HG03442 (cell line): ENCODE results near the gene PKP1.

Experiments used
- ATAC-seq: cut with Tn5 transposase; IDR thresholded peaks from one replicate; pipeline ENCODE4 v1.9.1; 2021; ENCODE audit warnings: mild to moderate bottlenecking, moderate library complexity; ENCODE audit not compliant: unreplicated experiment

PKP1 gene

DNA sequence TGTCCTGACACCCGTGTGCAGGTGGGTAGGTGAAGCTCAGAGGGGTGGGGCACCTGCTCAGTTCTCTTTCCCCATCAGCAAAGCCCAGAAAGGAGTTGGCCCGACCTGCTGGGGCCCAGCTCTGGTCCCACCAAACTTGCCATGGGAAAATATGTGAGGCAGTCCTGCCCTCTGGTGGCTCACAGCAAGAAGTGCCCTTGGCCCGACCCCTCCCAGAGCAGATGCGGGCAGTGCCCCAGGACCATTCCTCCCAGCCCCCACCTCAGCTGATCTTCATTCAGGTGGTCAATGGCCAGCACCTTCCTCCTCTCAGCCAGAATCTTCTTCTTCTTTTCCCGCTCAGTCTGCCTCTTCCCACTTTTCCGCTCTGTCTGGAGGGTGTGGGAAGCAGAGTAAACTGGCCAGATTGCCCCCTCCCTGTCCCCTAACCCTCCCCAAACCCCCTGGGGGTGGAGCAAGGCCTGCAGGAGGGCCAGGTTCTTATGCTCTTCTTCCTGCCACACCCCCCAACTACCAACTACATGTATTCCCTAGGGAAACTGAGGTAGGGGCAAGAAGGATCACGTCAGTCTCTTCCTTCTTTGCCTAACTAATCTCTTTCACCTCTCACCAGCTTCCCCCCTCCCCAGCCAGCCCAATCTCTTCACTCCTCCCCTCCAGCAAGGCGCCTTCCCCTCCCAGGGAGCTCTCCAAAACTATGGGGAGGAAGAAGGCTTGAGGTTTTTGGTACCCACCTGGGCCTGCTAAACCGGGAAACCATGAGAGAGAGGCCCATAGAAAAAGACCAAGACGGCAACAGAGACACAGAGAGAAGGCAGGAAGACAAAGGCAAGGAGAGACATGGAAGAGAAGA, 78.6 kb downstream of the PKP1 start:
- ATAC-seq, result no peak

DNA sequence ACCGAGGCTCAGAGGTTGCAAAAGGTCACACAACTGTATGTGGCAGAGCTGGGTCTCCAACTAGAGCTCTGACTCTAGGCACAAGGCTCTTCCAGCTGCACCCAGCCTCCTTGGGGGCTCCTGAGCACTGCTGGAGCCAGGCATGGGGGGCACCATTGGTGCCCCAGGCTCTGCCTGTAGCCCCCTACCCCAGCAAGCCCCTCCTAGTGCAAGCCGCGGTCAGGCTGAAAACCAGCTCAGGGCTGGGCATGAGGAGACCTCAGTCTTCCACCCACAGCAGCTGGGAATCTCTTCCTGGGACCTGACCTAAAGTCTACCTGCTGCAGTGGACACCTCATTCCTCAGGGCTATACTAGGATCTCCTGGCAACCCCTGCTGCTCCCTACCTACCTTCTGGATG, 79.6 kb downstream of the PKP1 start:
- no peak for ATAC-seq

DNA sequence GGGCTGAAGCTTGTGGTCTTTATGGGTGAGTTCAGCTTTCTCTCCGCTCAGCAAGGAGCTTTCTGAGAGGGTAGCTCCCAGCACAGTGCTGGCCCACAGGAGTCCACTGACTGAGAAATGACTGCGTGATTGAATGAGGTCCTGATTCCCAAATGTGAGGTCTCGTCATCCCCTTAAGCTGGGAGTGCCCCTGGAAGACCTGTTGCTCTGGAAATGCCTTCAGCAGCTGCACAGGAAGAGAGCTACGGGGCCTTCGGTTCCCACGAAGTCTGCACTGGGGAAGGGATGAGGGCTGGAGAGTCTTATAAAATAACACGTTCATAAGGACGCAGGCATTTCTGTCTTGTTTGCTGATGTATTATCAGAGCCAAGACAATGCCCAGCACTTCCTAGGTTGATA, 80.2 kb downstream of the PKP1 start:
- no peak for ATAC-seq

DNA sequence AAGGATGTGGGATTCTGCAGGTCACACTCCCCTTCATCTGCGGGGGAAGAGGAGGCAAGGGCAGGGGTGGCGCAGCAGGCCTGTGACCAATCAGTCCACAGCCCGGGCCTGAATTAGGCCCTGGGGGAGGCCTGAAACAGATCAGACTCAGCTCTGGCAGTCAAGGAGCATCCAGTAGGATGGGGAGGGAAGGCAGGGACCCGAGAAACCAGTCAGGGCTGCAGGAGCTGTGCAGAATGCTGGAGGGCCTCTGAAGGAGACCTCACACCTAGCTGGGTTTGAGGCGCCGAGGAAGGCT, 81.5 kb downstream of the PKP1 start:
- ATAC-seq, result no peak

DNA sequence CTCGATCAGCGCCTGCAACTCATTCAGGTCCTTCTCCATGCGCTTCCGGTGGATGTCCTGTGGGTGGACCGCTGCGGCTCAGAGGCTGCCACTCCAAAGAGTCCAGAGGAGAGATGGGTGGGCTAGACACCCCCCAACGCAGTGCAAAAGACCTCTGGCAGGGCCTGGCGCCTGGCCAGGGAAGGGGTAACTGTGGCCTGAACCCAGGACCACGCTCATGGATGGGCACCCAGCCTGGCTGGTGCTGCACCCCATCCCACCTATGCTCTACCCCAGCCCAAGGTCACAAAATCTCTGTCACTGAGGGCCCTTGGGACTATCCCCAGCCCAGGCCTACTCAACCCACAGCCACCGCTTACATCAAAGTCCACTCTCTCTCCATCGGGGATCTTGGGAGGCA, 81.9 kb downstream of the PKP1 start:
- ATAC-seq, result no peak

DNA sequence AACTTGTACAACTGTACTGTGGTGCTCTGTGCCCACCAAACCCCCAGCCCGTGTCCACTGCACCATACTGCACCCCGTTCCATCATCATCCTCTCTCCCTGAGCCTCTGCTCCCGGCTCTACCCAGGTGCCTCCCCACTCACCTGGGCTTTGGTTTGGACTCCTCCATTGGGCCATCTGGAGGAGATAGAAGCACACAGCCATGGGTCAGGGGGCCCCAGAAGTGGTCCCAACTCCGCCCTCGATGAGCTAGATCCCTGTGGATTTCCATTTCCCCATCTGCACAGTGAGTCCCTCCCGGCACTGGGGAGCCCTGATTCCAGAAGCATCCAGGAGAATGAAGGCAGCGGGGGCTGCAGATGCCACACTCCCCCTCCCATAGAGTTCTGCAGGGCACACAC, 83.4 kb downstream of the PKP1 start:
- no peak for ATAC-seq

DNA sequence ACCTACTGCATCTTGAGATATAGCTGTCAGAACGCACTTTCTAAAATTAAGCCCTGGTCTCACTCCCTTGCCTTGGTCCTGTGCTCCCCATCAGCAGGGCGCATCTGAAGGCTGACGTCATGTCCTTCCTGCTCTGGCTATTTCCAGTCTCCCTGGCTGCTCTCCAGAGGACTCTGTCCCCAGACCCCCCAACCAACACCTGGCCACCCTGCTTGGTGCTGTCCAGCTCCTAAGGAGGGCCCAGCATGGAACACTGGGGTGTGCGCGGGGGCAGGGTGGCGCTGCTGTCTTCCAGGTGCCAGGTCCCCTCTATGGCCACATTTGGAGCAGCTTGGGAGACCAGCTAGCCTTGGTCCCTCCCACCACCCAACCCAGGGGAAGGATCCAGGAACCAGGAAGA, 85.9 kb downstream of the PKP1 start:
- ATAC-seq, result no peak

DNA sequence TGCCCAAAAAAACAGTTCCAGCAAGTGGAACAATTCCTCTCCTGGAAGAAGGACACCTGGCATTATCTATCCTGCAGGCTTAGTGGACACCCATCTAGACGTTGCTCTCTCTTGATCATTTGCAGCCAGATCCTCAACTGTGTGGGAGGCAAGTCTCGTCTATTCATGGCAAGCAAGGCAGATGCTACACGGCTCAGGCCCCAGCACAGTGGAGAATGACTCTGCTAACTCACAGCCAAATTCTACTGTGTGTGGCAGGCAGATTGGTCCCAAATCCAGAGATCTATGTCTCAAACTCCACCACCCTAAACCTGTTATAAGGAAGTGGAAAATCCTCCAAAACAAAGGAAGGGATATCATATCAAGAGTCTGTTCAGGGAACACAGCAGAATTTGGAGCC, 87.2 kb downstream of the PKP1 start:
- no peak for ATAC-seq

DNA sequence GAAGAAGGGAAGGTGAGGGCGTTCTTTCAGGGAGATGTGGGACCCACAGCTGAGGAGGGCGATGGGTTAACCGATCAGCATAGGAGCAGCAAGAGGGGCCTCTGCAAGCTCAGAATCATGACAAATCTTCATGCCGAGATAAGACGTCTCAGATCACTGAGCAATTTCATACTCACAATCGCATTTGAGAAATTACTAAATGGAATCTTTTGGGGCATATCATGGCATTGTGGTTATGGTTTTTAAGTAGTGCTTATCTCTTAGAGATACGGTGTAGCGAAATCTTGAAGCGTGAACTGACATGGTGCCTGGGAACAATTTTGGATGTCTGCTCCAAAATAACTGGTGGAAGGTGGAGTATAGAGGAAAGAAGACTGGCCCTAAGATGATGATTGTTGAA, 88.0 kb downstream of the PKP1 start:
- ATAC-seq, result no peak

DNA sequence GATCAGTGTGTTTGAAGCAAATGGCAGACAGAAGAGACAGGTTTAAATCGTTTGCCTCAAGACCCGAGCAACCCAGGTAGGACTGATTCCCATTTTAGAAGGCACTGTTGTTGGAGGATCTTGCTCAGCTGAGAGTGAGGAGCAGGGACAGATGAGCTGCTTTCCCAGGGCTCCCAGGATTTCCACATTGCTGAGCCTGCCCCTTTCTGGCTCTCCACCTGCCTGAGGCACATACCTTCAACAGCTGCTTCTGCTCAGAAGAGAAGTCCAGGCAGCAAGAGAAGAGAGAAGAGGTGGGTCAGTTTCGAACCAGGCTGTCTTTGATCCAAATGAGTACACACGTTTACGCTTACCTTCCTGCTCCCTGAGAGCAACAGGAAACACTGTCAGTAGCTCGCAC, 88.5 kb downstream of the PKP1 start:
- no peak for ATAC-seq

DNA sequence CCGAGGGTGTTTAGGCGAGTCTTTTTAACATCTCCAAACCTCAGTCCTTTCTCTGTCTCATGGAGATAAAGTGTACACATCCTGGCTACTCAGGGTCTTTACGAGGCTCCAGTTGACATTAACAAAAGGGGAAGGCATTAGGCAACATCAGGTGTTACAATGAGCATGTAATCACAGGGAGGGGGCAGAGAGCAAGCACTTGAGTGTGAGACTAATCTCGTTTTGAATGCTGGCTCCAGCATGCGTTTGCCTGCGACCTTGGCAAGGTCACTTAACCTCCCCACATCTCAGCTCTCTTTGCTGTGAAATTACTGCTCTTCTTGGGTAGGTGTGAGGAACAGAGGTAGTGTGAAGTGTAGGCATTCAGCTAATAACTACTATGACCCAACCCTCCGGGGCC, 91.1 kb downstream of the PKP1 start:
- no peak for ATAC-seq

DNA sequence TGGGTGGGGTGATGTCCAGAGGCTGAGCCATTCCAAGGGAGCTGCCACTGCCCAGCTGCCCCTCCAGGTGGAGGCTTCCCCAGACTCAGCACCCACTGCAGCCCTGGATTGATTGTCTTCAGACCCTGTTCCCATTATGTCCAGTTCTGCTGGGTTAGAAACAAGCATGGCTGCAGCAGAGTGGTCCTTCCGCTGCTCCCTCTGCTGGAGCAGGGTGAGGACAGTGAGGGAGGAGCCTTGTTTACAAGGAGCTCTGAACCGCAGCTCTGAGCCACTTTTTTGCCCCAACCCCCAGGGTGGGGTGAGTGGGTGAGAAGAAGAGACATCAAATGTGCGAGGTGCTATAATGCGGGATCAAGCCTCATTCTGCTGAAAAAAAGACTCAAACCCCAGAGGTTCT, 91.9 kb downstream of the PKP1 start:
- ATAC-seq, result no peak

DNA sequence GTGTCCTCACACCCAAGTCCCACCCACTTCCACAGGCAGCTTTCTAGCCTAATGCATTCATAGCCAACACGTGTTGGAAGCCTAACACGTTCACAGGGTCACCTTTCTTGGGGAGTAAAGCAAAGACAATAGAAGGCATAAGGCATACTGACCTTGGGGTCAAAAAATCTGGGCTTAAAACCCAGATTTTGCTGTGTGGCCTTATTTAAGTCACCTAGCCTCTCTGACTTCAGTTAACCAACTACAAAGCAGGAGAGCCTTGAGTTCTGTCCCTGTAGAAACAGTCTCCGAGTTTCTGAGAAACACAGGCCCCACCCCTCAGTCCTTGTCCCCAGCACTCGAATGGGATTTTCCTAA, 92.8 kb downstream of the PKP1 start:
- no peak for ATAC-seq

DNA sequence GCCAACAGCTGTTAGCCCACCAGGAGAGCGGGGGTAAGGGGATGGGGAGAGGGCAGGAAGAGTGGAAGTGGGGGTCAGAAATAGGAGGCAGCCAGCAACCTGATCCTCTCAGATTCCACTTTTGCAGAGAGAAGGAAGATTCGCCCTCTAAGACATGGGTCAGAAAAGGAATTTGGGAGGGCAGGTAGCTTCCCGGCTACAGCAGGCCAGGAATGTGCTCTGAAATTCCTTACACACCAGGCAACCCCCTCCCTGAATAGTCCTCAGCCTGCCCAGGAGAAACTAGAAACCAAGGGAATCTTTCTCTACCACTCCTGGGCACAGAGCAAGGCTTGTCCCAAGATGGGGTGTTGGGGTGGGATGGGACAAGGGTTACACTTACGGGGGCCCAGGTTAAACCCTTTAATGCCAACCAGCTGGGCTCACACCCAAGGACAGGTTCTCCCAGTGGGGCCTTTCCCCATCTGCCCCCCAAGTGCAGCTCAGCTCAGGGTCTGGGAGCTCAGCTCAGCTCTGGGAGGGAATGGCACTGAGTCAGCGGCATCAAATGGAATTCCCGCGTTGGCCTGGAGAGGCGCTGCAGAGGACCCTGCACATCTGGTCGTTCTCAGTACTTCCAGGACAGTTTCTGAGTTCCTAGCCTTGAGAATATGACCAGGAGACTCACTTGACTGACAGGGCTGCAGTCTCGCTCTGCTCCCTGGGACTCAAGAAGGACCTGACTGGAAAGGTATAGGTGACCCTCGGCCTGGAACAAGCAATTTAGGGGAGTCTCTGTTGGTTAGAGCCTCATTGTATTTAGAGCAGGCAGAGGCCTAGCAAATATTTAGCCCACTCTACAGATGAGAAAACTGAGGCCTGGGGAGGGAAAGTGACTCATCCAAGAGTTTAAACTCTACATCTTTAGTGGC, 93.4 kb downstream of the PKP1 start:
- ATAC-seq, result peak; percentile 60

DNA sequence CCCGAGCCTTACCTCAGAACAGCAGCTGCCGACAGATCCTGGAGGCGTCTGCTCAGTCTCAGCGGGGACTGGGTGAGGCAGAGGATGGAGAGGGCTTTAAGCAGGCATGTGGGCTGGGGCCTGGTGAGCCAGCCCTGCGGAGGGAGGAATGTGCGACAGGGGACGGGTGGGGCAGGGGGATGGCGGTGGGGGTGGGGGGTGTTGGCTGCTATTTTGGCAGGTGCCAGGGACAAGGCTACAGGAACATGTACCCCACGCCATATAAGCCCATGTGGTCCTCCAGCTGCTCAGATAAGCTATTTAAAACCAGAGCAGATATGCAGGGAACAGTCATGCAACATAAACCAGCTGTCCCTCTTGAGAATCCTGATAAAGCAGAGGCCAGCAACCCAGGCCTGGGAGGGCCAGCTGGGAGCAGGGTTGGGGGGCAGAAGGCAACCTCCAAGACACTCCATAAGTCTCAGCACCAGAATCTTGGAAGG, 94.3 kb downstream of the PKP1 start, which contains the start of gene TNNT2:
Gene TNNT2, minus strand, starts transcription at position 70 of the 482 bp plus-strand sequence. CDS start 4,426 bp downstream, outside the sequence.
- ATAC-seq, result no peak

DNA sequence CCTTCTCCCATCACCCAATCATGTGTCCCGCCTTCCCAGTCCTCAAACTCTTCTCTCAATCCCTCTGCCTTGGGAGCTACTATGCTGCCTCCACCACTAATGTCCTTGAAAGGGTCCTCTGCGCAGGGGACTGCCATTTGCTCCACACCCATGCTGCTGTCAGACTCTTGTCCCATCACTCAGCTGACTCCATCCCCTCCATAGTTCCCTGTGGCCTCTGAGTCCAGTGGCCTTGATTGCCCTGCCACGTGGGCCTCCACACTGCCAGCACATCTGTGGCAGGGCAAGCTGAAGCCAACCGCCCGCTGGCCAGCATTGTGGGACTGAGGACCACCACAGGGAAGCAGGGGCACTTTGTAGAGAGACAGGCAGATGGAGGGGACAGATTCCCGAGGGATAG, 95.5 kb downstream of the PKP1 start:
- no peak for ATAC-seq

DNA sequence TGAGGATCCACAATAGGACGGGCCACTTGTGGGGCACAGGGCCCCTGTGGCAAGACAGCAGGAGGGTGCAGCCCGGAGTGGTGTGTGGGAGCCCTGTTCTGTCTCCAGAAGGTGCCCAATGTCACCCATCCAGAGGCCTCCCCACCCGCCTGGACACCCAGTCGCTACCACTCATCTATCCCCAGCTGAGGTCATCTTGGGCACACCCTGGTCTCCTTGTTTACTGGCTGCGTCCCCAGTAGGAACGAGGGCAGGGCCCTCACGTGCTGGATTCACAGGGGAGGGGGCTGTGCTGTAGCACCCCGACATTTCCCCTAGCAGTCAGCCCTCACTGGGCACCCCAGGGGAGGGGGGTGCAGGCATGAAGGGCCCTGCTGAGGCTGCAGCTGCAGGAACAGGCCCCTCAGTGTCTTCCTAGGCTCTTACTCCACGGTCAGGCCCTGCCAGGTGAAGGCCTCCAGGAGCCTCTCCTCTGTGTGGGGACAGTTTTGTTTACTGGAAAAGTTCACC, 96.5 kb downstream of the PKP1 start:
- ATAC-seq, result no peak

DNA sequence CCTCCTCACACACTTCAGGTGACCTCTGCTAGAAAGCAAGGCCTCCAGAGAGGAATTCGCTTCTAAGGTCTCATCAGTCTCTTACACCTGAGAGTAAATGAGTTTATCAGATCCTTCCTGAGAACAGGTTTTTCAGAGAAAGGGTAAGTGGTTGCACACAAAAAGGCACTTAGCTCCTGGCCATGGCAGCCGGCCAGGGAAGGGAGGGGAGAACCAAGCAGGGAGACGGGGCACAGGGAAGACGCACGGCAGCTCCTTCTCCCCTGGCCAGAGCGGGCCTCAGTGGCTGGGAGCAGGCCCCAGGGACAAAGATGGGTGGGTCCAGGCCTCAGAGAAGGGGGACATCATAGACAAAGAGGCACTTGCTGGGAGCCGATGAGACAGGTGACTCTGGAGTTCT, 97.8 kb downstream of the PKP1 start:
- no peak for ATAC-seq
